Liver (tissue), 9 donors: Measurements from ENCODE around the gene HSPG2. TPM values are rescaled to one million over a fixed set of nuclear protein-coding genes. Genes with fewer than 3 reads are reported as not detected.

Source experiments
- DNase-seq: peaks from one replicate; pipeline ENCODE4 v3.0.0-alpha.2; 2017; ENCODE audit warnings: low spot score
- H3K27ac ChIP-seq, 2 donors: one replicate each; pipeline ENCODE4 v1.7.0; 2013; ENCODE audit warnings: inconsistent platforms in 2 of 2, low read length in 2 of 2, control low read depth in 1 of 2, low read depth in 1 of 2, mild to moderate bottlenecking in 1 of 2
- H3K27me3 ChIP-seq, 4 donors: one replicate each; pipeline versions ENCODE4 v1.6.1 to v1.7.0; 2013; ENCODE audit warnings: low read length in 3 of 4, inconsistent platforms in 1 of 4, mild to moderate bottlenecking in 1 of 4, moderate library complexity in 1 of 4; ENCODE audit not compliant: control insufficient read depth in 4 of 4, insufficient read depth in 4 of 4
- H3K36me3 ChIP-seq, 4 donors: one replicate each; pipeline versions ENCODE4 v1.6.1 to v1.7.0; 2013; ENCODE audit warnings: low read length in 3 of 4, mild to moderate bottlenecking in 3 of 4, low read depth in 1 of 4, moderate library complexity in 1 of 4; ENCODE audit not compliant: control insufficient read depth in 4 of 4, insufficient read depth in 3 of 4
- H3K4me1 ChIP-seq, 4 donors: one replicate each; pipeline versions ENCODE4 v1.6.1 to v1.7.0; 2013; ENCODE audit warnings: low read length in 3 of 4, mild to moderate bottlenecking in 3 of 4, moderate library complexity in 1 of 4; ENCODE audit not compliant: control insufficient read depth in 4 of 4, insufficient read depth in 4 of 4
- H3K4me3 ChIP-seq, 3 donors: one replicate each; pipeline versions ENCODE4 v1.6.1 to v1.7.0; 2013; ENCODE audit warnings: low read length in 3 of 3, control low read depth in 1 of 3, low read depth in 1 of 3, mild to moderate bottlenecking in 1 of 3
- H3K9ac ChIP-seq, 2 donors: one replicate each; pipeline ENCODE4 v1.7.0; 2013; ENCODE audit warnings: low read length in 2 of 2, mild to moderate bottlenecking in 2 of 2, moderate library complexity in 2 of 2, control low read depth in 1 of 2, low read depth in 1 of 2
- H3K9me3 ChIP-seq, 4 donors: one replicate each; pipeline versions ENCODE4 v1.6.1 to v1.7.0; 2013; ENCODE audit warnings: low read length in 3 of 4; ENCODE audit not compliant: control insufficient read depth in 4 of 4
- CTCF ChIP-seq: fragments of 150-350 bp; IDR thresholded peaks from 2 replicates; pipeline ENCODE4 v1.5.1; 2017; ENCODE audit warnings: improper control_type of control experiment, low read depth, low read length; ENCODE audit not compliant: missing input control
- EGR1 ChIP-seq, 2 donors: IDR thresholded peaks; 2 replicates each; pipeline ENCODE4 v1.6.1; 2016 to 2018; ENCODE audit warnings: antibody characterized with exemption in 2 of 2, low read depth in 2 of 2
- FOXA1 ChIP-seq: IDR thresholded peaks from 2 replicates; pipeline ENCODE4 v1.6.1; 2016; ENCODE audit warnings: antibody characterized with exemption
- FOXA2 ChIP-seq: IDR thresholded peaks from 2 replicates; pipeline ENCODE4 v1.6.1; 2016; ENCODE audit warnings: antibody characterized with exemption
- GABPA ChIP-seq, 2 donors: IDR thresholded peaks in 1 of 2; conservative IDR thresholded peaks in 1 of 2; 2 replicates each; pipeline ENCODE4 v1.6.1; 2016; ENCODE audit warnings: antibody characterized with exemption in 2 of 2, mild to moderate bottlenecking in 1 of 2, moderate library complexity in 1 of 2
- HNF4A ChIP-seq, 2 donors: conservative IDR thresholded peaks; 2 replicates each; pipeline ENCODE4 v1.6.1; 2016; ENCODE audit warnings: antibody characterized with exemption in 2 of 2, mild to moderate bottlenecking in 2 of 2
- HNF4G ChIP-seq: IDR thresholded peaks from 2 replicates; pipeline ENCODE4 v1.6.1; 2016; ENCODE audit warnings: antibody characterized with exemption
- JUND ChIP-seq, 2 donors: IDR thresholded peaks; 2 replicates each; pipeline ENCODE4 v1.6.1; 2016; ENCODE audit warnings: antibody characterized with exemption in 2 of 2
- MAX ChIP-seq: IDR thresholded peaks from 2 replicates; pipeline ENCODE4 v1.6.1; 2016; ENCODE audit warnings: antibody characterized with exemption
- NR2F2 ChIP-seq: IDR thresholded peaks from 2 replicates; pipeline ENCODE4 v1.6.1; 2016; ENCODE audit warnings: antibody characterized with exemption
- RAD21 ChIP-seq, 2 donors: IDR thresholded peaks; 2 replicates each; pipeline ENCODE4 v1.6.1; 2016; ENCODE audit warnings: antibody characterized with exemption in 2 of 2, mild to moderate bottlenecking in 2 of 2
- REST ChIP-seq: IDR thresholded peaks from 2 replicates; pipeline ENCODE4 v1.6.1; 2016; ENCODE audit warnings: antibody characterized with exemption, mild to moderate bottlenecking
- RXRA ChIP-seq, 2 donors: IDR thresholded peaks; 2 replicates each; pipeline ENCODE4 v1.6.1; 2017 to 2018; ENCODE audit warnings: antibody characterized with exemption in 2 of 2, mild to moderate bottlenecking in 1 of 2
- SP1 ChIP-seq: IDR thresholded peaks from 2 replicates; pipeline ENCODE4 v1.6.1; 2018; ENCODE audit warnings: antibody characterized with exemption, mild to moderate bottlenecking
- TAF1 ChIP-seq: conservative IDR thresholded peaks from 2 replicates; pipeline ENCODE4 v1.6.1; 2016; ENCODE audit warnings: antibody characterized with exemption, mild to moderate bottlenecking
- YY1 ChIP-seq: IDR thresholded peaks from 2 replicates; pipeline ENCODE4 v1.6.1; 2016; ENCODE audit warnings: antibody characterized with exemption, mild to moderate bottlenecking
- WGBS: extraction: QIAGEN DNeasy Blood & Tissue Kit; methylation state at CpG from one replicate; pipeline ENCODE4 v1.1.7; 2013; 5-methylcytosine and 5-hydroxymethylcytosine counted together
- polyA plus RNA-seq, 2 donors: library from polyadenylated mRNA; stranded (reverse) in 1 of 2; unstranded in 1 of 2; fragments of 200-250 nt in 1 of 2; fragments of >200 nt in 1 of 2; fragmentation: Nextera tagmentation in 1 of 2; extraction: Ambion mirVana in 1 of 2; gene quantifications; one replicate each; pipeline versions ENCODE4 v1.2.1 to v1.2.3, GENCODE V29; 2013 to 2015
- total RNA-seq, 2 donors: library from RNA; depleted of rRNA; stranded (reverse); fragments of >200 nt; gene quantifications; one replicate each; pipeline ENCODE4 v1.2.3, GENCODE V29; 2014
- TF ChIP-seq, protein P1 (sequence below): IDR thresholded peaks from 2 replicates; pipeline ENCODE4 v1.6.1; 2016; ENCODE audit warnings: antibody characterized with exemption
- TF ChIP-seq, protein P2 (sequence below): IDR thresholded peaks from 2 replicates; pipeline ENCODE4 v1.6.1; 2016; ENCODE audit warnings: antibody characterized with exemption
- donor health status: healthy.
- donor health status: healthy.
- donor health status: healthy.
- donor health status: healthy.
- donor health status: healthy.

Gene HSPG2
- total and polyA plus RNA-seq, 4 donors, result 5.6 to 43.9 (median 23.9) TPM

GRCh38 chr1:21837476-21837875, 99.6 kb downstream of the HSPG2 start:
- H3K4me1 ChIP-seq, result no peaks in the 10 kb centered on the region
- no peak for DNase-seq
- peaks cover 0 to 22% (median 5%) of the 10 kb centered on the region in 4 donors for H3K36me3 ChIP-seq
- H3K27ac ChIP-seq, result no peak overlapping the region
- H3K4me3 ChIP-seq, result no peak overlapping the region
- no peaks in the 10 kb centered on the region for H3K27me3 ChIP-seq
- no peak for TF ChIP-seq YY1
- no peak for TF ChIP-seq JUND (IDR thresholded peaks at IDR 0.05)
- no peak for TF ChIP-seq CTCF
- TF ChIP-seq REST, result no peak
- TF ChIP-seq FOXA2, result no peak
- no peak for TF ChIP-seq FOXA1
- no peak for TF ChIP-seq HNF4G
- TF ChIP-seq, protein P1, sequence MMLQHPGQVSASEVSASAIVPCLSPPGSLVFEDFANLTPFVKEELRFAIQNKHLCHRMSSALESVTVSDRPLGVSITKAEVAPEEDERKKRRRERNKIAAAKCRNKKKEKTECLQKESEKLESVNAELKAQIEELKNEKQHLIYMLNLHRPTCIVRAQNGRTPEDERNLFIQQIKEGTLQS, result no peak
- no peak for TF ChIP-seq TAF1
- TF ChIP-seq SP1, result no peak
- TF ChIP-seq, protein P2, sequence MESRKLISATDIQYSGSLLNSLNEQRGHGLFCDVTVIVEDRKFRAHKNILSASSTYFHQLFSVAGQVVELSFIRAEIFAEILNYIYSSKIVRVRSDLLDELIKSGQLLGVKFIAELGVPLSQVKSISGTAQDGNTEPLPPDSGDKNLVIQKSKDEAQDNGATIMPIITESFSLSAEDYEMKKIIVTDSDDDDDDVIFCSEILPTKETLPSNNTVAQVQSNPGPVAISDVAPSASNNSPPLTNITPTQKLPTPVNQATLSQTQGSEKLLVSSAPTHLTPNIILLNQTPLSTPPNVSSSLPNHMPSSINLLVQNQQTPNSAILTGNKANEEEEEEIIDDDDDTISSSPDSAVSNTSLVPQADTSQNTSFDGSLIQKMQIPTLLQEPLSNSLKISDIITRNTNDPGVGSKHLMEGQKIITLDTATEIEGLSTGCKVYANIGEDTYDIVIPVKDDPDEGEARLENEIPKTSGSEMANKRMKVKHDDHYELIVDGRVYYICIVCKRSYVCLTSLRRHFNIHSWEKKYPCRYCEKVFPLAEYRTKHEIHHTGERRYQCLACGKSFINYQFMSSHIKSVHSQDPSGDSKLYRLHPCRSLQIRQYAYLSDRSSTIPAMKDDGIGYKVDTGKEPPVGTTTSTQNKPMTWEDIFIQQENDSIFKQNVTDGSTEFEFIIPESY, result no peak
- TF ChIP-seq GABPA (IDR thresholded peaks at IDR 0.05 in 1 of 2, conservative IDR thresholded peaks at IDR 0.05 in 1 of 2), result no peak
- no peak for TF ChIP-seq MAX
- no peak for TF ChIP-seq NR2F2
- no peak for TF ChIP-seq HNF4A (conservative IDR thresholded peaks at IDR 0.05)
- no peak for TF ChIP-seq RAD21 (IDR thresholded peaks at IDR 0.05)
- TF ChIP-seq EGR1 (IDR thresholded peaks at IDR 0.05; ENCODE audit: low read depth in 2 of 2), result no peak
- no peak for TF ChIP-seq RXRA (IDR thresholded peaks at IDR 0.05)
- WGBS, result 96% methylated on average over 10 of the region's 10 CpGs
- H3K9ac ChIP-seq, result no peak overlapping the region
- H3K9me3 ChIP-seq, result peaks cover 0 to 7% (median 2%) of the 10 kb centered on the region in 4 donors
